ENCODE results near the gene CTCFL.
"Not testable (repeated sequence)": the region's sequence is repeated elsewhere in the genome, so short reads cannot be mapped to it uniquely, and the experiment has no call there.

Gene CTCFL

DNA sequence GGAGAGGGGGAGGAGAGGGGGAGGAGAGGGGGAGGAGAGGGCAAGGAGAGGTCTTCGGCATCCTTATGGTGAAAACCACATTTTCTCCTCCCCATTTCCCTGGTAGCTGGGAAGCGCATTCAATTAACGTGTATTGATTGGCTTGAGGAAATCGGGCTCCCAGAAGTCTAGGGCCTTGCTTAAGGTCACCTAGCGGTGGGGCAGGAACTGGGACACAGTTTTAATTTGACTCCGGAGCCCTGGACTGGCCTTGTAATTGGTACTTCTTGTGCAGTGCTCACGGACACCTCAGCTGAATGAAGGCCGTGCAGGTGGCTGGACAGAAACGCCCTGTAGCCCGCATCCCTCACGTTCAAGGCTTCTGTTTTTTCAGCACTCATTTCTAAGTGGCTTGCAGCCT lies 42.8 kb downstream of the CTCFL start:
- no peak for DNase-seq (ENCODE audit: low read depth)

DNA sequence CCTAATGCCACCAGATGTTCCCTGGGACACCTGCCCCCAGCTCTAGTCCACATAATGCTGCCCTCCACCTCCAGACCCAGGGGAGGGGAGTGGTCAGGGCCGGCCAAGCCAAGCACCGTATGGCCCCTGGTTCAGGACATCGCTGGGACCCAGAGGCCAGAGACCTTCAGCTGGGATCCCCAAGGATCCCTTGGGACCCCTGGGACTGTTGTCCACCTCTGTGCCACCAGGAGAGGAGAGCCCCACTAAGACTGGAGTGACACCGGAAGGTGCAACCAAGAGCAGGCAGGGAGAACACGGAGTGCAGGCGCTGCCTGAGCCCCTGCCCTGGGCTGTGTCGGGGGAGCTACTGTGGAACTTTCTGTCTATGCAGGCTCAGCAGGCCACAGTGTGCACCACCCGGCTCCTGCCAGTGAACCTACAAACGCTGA lies 43.6 kb downstream of the CTCFL start:
- no peak for DNase-seq (ENCODE audit: low read depth)

DNA sequence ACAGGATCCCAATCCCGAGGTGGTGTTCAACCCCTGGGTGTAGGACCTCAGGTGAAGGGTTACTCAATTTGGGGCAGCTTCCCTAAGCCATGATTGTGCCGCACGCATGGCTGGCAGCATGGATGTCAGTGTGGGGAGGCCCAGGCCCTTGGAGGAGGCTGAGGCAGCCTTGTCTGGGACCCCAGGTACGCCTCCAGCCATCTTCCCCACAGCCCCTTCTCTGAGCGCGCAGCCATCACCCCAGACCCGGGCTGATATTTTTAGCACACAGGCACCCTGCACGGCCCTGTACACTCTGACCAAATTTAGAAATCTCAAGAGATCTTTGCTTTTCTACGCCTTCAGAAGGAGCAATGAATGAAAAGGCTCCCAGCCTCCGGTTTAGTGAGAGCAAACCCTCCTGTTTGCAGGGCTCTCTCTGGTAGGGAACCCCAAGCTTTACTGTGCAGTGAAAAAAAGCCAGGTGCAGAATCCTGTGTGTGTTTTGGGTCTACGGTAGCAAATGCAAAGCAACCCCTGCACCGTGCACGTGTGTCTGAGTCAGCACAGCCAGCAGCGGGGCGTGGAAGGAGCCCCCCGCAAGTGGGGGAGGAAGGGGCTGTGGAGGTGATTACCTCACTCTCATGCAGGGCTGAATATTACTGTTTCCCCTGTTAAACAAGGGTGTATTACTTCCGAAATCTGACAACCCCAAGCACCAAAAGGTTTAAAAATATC lies 44.3 kb downstream of the CTCFL start:
- DNase-seq (ENCODE audit: low read depth): no peak

DNA sequence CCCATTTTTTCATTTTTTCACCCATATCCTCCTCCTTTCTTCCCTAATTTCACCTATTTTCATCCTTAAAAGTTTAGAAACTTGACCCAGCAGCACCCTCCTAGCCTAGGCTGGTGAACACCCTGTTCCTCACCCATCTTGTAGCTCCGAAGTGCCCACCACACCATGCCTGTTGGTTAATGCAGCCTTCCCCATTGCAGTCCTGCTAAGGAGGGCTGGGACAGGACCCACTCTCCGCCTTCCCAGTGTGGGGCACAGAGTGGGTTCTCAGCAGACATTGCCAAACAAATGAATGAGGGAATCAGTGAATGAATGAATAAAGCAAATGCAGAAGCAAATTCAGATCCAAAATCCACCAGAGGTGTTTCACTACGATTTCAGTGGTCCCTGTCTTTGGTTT lies 45.7 kb downstream of the CTCFL start:
- no peak for DNase-seq (ENCODE audit: low read depth)

DNA sequence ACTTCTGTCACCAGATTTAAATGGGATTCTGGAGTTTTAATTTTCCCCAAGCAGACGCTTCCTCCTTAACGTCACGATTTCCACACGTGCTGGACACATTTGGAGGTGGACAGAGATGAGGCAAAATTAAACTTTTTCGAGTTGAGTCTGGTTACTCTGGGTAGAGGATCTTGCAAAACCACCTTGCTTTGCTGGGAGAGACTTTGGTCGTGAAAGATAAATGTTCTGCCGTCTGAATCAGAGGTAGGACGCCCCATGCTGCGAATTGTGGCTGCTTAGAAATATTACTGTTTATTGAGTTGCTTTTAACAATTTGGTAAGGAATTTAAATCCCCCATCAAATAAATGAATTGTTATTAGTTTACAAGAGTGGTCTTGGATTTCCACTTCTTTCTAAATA lies 46.8 kb downstream of the CTCFL start:
- DNase-seq (ENCODE audit: low read depth): no peak

DNA sequence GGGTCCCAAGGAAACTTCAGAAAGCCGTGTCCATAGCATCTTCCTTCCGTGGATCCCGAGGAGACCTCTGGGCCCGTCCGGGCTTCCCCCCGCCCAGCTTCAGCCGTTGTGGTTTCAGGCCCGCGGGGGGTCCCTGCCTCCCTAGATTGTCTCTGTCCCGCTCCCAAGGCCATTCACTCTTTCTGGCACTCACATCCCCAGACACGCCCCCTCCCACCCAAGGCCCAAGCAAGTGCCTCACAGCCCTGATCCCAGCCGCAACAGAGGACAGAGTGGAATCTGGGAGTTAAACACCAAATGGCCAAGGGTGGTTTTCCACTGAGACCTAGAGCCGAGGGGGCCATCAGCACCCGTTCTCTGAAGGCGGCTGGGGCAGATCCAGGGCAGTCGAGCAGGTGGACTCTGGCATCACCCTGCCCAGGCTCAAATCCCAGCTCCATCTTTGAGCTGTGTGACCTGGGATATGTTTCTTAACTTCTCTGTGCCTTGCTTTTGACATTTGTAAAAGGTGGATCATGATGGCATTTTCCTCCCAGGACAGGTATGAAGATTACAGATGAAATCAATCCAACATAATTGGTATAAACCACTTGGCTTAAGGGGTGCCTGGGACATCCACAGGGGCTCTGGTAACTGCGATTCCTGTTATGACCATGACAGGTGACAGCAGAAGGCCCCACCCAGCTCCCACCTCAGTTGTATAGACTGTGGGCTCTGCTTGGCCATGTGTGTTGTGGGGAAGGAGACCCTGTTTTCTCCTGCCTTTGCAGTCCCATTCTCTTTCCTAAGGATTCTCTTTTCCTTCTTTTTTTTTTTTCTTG lies 48.1 kb downstream of the CTCFL start:
- DNase-seq (ENCODE audit: low read depth): no peak

DNA sequence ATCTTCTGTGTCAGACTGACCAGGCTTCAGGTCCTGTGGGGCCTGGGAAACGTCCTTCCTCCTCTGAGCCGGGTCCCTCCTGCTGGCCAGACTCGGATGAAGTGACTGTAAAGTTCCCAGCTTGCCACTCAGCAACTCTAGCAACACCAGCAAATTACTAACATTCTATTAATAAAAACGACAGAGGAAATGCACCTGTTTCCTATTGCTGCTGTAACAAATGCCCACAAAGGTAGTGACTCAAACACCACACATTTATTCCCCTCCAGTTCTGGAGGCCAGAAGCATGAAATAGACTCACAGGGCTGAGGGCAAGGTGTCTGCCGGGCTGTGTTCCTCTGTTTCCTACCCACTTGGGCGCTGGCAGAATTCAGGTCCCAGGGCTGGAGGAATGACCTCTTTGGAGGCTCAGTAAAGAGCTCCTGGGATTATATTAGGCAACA lies 48.8 kb downstream of the CTCFL start:
- no peak for DNase-seq (ENCODE audit: low read depth)

DNA sequence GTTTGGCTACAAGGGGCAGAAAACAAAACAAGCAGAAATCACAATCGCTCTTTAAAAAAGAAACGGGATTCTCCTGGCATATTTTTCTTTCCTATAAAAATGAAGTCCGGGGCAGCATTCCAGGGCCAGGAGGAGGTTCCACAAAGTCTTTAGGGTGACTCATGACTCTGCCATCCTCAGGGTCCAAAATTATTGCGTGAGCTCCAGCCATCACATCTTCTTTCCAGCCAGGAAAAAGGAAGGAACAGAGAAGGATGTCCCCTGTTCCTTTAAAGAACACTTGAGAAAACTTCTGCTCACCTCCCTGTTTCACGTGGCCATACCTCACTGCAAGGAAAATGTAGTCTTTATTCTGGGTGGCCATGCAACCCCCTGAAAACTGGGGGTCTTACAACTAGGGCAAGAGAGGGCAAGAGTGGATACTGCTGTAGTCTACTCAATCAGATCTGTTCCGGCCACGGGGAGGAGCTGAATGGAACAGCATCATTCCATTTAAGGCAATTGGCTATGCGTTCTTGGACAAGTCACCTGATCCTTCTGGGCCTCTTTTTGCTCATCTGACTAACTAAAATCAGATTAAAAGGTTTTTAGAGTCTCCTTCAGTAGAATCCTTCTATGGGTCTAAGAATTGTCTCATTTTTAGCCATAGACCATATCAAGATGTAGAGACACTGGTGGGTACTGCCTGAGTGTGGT lies 49.4 kb downstream of the CTCFL start:
- no peak for DNase-seq (ENCODE audit: low read depth)

DNA sequence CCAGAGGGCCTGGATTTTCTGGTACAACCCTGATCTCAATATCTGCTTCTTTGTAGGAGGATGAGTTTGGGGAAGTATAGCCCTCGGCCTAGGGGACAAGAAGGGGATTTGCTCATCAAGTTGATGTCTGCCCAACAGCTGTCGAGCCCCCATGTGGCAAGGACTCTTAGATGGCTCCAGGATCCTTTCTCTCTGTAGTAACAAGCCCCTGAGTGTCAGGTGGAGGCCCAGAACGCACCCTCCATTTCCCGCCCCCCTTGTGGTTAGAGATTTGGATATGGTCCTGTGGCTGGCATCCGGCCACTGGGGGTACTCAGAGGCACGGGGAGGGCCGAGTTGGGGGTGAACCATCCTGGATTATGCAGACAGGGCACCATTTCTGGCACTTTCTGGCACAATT lies 50.1 kb downstream of the CTCFL start:
- no peak for DNase-seq (ENCODE audit: low read depth)

DNA sequence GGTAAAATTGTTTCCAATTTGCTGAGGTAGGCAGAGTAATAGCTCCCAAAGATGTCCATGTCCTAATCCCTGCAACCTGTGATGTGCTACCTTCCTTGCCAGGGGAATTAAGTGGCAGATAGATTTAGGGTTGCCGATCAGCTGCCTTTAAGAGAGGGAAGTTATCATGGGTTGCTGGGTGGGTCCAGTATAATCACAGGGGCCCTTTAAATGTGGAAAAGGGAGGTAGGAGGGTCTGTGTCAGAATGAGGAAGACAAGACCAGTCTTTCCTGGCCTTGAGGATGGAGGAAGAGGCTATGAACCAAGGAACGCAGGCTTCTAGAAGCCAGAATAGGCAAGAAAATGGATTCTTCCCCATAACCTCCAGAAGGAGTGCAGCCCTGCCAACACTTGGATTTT lies 50.7 kb downstream of the CTCFL start:
- no peak for DNase-seq (ENCODE audit: low read depth)

DNA sequence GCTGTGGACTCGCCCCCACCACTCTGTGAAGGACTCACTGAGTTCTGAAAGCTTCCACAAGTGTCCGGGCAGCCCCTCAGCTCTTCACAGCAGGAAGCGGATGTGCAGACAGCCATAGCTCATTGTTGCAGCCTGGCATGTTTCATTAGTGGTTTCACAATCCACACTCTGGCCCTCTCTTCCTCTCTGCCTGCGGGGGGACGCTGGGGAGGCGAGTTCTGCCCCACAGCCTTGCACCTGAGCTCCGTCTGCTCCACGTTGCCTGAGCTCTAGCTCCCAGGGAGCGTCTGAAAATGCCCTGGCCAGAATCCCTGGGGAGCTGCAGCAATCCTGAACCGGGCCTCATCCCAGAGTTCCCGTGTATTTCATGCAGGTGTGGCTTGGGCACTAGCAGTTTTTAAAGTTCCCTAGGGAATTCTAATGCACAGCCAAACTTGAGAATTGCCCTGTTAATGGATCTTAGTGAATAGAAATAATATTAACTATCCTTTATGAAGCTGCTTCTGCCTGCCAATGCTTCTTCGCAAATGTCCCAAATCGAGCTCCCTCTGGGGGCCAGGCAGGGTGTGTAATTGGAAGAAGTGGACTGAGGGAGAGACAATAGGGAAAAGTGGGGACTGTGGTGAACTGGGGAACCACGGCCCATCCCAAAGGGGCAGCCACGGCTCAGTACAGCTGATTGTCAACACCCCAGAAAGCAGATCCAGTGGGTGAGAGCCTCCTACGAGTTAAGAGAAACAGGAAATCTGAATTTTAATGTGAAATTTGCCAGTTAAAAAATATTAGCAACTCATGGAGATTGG lies 51.5 kb downstream of the CTCFL start:
- DNase-seq (ENCODE audit: low read depth): no peak

DNA sequence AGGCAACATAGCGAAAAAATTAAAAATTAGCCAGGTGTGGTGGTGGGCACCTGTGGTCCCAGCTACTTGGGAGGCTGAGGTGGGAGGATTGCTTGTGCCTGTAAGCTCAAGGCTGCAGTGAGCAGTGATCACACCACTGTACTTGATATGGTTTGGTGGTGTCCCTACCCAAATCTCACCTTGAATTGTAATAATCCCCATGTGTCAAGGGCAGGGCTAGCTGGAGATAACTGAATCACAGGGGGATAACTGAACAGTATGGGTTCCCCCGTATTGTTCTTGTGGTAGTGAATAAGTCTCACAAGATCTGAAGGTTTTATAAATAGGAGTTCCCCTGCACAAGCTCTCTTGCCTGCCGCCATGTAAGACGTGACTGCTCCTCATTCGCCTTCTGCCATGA lies 52.5 kb downstream of the CTCFL start:
- not testable (repeated sequence) for DNase-seq (ENCODE audit: low read depth)

DNA sequence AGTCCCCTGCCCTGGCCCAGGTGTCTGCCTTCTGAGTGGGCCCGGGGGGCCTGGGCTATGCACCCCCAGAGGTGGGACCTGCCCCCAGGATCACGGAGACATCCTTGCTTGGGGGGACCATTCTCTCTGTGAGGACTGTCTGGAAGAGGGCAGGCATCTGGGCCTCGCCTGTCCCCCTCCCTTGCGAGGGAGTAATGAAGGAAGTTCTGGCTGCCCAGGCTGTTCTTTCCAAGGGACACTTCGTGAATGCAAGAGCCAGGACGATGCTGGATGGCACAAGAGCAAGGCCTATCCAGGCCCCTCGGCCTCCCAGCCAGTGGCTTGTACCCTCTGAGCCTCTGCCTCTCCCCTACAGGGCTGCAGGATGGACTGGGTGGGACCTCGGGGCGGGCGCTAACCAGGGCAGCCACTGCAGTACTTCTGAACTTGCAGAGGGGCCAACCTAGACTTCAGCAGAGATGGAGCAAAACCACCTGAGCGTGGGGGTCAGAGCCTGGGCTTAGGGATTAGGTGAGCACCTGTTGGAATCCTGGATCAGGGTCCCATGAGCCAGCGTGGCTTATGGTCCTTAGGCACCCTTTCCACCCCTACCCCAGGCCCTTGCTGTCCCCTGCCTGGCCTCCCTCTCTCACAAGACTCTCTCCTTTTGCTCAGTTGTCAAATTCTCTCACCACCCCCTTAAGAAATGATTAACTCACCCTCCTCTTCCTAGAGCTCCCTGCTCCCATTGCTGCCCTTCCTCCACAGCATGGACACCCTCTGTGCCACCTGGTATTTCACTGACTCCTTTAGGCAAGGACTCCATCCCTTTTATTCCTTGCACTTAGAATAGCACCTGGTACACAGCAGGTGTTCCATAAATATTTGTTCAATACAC lies 53.2 kb downstream of the CTCFL start:
- no peak for DNase-seq (ENCODE audit: low read depth)

DNA sequence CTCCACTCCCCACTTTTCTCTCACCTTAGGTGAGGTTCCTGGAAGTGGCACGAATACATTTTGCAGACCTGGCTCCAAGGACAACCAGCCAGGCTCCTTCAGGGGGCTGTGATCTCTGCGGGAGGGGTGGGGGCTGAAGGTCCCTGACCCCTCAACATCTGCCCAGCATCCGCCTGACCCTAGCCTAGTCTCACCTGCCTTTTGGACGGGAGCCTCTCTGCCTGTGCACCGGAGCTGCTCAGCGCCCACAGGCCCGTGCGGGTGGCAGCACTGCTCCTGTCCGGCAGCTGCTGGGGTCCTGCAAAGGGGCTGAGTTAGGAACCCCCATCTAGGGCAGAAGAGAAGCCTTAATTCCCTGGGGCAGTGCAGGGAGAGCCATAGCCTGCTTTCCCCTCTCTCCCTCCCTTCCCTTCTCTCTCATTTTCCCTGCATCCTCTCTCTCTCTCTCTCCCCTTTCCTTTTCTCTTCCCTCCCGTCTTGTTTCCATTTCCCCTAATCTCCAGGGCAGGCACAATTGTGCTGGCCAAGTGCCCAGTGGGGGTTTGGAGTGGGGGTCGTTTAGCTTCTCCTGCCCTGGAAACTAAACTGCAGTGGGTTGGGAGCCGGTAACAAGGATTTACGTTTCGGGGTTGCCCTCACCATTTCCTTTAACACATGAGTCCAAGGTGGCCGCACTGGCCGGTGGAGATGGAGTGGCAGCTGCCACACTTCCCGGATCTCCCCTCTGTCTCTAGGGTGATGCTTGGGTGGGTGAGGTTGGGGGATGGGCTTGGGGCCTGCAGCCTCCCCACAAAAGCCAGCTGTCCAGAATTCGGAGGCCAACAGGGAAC lies 54.1 kb downstream of the CTCFL start:
- no peak for DNase-seq (ENCODE audit: low read depth)

DNA sequence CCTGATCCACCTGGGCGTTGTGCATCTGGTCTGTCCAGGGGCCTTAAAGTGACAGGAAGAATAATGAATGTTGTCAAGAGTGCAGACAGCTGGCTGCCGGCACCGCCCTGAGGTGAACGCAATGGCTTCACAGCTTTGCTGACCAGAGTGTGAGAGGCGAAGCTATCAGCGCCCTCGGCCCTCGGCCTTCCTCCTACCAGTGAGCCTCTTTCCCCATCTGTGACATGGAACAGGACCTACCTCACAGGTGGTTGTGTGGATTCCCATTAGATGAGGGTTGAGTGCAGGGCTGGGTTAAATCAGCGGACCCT lies 54.8 kb downstream of the CTCFL start:
- no peak for DNase-seq (ENCODE audit: low read depth)

DNA sequence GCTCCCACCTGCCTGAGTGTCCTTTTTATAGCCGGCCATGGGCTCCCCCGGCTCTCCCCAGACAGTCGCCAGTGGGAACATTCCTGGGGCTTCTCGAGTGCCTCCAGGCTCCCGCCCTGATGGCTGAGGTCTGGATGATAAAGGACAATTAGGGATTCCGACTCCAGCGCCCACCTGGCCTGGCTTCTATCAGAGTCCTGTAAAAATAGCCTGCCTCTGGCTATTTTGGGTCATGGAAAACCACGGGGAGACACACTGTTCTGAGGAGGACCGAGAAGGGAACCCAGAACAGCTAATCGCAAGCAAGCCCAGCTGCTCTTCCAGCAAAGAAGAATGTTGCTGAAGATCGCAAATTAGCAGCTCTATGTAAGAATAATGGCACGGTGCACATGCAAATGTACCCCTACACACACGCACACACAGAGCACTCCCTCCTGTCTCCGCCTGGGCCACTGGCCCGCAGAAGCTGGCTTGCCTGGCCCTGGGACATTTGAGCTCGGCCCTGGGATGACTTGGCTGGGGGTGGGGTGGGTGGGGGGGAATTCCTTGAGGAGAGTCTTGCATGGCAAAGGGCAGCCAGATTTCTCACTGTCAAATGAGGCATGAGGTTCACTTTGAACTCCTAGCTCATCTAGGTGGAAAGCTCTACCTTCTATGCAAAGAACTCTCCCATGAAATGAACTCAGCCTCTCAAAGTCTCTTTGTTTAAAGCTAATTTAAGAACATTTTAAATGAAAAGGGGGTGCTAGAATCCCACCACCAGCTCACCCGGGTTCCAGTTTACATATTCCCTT lies 55.3 kb downstream of the CTCFL start:
- DNase-seq (ENCODE audit: low read depth): no peak

DNA sequence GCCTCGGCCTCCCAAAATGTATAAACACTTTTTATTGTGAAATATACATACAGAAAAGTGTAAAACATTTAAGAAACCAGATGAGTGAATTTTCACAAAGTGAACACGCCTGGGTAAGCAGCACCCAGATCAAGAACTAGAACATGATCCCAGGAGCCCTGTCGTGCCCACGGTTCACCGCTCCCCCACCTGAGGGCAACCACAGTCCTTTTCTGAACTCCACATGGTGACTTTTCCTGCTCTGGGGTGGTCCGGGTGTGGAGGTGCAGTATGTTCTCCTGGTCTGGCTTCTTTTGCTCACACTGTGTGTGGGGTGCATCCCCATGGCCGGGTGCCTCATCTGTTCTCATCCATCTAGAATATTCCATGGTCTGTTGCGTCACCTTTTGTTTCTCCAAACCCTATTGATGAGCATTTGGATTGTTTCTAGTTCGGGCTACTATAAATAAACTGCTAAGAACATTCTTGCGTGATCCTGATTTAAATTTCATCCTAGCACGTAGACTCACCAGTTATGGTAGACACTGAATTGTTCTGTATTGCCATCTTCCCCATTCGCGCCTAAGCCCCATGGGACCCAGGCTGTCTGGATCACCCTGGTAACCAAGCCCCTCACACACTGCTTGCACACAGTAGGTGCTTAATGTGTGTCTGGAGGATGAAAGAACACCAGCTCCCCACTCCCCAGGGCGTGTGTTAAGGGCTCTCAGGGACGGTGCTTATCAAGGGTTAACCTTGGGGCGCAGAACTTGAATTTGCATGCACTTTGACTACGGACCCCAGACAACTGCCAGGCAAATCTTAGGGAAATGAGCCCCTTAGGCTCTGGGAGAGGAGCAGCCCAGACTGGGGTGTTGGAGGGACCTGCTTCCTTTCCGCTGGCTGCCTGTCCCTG lies 56.2 kb downstream of the CTCFL start:
- no peak for DNase-seq (ENCODE audit: low read depth)

DNA sequence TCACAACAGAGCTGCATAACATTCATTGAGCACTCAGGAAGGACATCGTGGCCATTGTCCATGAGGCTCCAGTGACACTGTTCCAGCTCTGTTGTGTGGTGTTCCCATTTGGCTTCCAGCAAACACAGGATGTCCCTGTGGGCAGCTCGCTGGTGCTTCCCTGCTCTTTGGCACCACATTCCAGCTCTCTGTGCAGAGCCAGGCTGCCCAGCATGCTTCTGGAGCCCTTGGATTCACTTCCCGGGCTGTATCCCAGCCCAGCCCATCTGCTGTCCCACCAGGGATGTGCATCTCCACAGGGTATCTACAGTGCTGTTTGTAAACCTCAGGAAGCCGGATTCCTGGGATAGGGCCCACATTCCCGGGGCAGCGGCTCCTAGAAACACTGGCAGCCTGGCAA lies 57.2 kb downstream of the CTCFL start:
- DNase-seq (ENCODE audit: low read depth): no peak

DNA sequence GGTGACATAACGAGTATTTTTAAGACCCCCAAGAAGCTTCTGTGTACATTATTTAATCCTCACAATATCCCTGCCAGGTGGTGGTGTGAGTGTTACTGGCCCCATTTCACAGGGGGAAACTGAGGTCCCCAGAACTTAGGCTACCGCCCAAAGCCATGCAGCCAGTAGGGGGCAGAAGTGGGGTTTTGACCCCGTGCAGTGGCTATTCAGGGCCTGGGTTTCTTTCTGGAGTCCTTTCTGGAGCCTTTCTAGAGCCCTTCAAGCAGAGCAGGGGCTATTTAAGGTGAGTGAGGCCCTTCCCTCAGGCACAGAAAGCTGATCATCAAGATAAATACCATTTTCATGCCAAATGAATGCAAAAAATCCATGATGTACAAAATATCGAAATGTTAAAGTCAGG lies 59.0 kb downstream of the CTCFL start:
- no peak for DNase-seq (ENCODE audit: low read depth)

Data from HS-27A (cell line).